SW480 (cell line): ENCODE results near the gene CAPN15.
A peak's percentile ranks its signal among the peaks of the same experiment; 100 is the strongest.
"Not testable (repeated sequence)": the region's sequence is repeated elsewhere in the genome, so short reads cannot be mapped to it uniquely, and the experiment has no call there.

ENCODE experiments used
- DNase-seq: peaks from one replicate; pipeline ENCODE4 v3.0.0-alpha.2; 2016; ENCODE audit warnings: low spot score

The CAPN15 gene

GRCh38 chr16:507527-507926, 20.0 kb upstream of the CAPN15 start:
- DNase-seq = not testable (repeated sequence)

GRCh38 chr16:507996-508395, 19.5 kb upstream of the CAPN15 start:
- DNase-seq = no peak

- DNase-seq = no peak
Measured at GRCh38 chr16:508884-509736, 18.4 kb upstream of the CAPN15 start.

- no peak for DNase-seq
Measured at GRCh38 chr16:510066-510825, 17.3 kb upstream of the CAPN15 start.

- DNase-seq = no peak
Measured at GRCh38 chr16:512802-513201, 14.7 kb upstream of the CAPN15 start.

GRCh38 chr16:513950-514349, 13.6 kb upstream of the CAPN15 start:
- DNase-seq = no peak

- no peak for DNase-seq
Measured at GRCh38 chr16:515175-515938, 12.2 kb upstream of the CAPN15 start.

GRCh38 chr16:515939-516226, 11.6 kb upstream of the CAPN15 start:
- DNase-seq = no peak

GRCh38 chr16:516301-516700, 11.2 kb upstream of the CAPN15 start:
- DNase-seq = no peak

- DNase-seq = no peak
Measured at GRCh38 chr16:518858-519257, 8.7 kb upstream of the CAPN15 start.

- DNase-seq = no peak
Measured at GRCh38 chr16:519425-519824, 8.1 kb upstream of the CAPN15 start.

GRCh38 chr16:519841-520687, 7.4 kb upstream of the CAPN15 start:
- no peak for DNase-seq

GRCh38 chr16:520847-521246, 6.7 kb upstream of the CAPN15 start:
- no peak for DNase-seq

- peak; percentile 69 for DNase-seq
Measured at GRCh38 chr16:521381-522210, 5.9 kb upstream of the CAPN15 start.

- no peak for DNase-seq
Measured at GRCh38 chr16:522320-523096, 5.0 kb upstream of the CAPN15 start.

- DNase-seq = no peak
Measured at GRCh38 chr16:523097-523741, 4.3 kb upstream of the CAPN15 start.

GRCh38 chr16:524274-525040, 3.1 kb upstream of the CAPN15 start:
- DNase-seq = no peak

GRCh38 chr16:525123-525519, 2.4 kb upstream of the CAPN15 start:
- DNase-seq = no peak
